Fibroblast of lung (primary cell): ENCODE measurements around the gene GRIK5. TPM values are rescaled to one million over a fixed set of nuclear protein-coding genes. Genes with fewer than 3 reads are reported as not detected.

ENCODE experiments used
- DNase-seq, 2 donors: peaks; one replicate each; pipeline versions ENCODE4 v3.0.0 to v3.0.0-alpha.2; 2010; ENCODE audit warnings: low read depth in 2 of 2
- H2AFZ ChIP-seq: 2 replicates; pipeline ENCODE4 v1.5.1; 2012; ENCODE audit warnings: low read length, control low read depth, inconsistent platforms
- H3K27ac ChIP-seq: 2 replicates; pipeline ENCODE4 v1.5.1; 2011; ENCODE audit warnings: low read length, control low read depth; ENCODE audit not compliant: insufficient read depth
- H3K27me3 ChIP-seq: 2 replicates; pipeline ENCODE4 v1.5.1; 2011; ENCODE audit warnings: mild to moderate bottlenecking, low read length; ENCODE audit not compliant: control insufficient read depth, insufficient read depth
- H3K36me3 ChIP-seq: 2 replicates; pipeline ENCODE4 v1.5.1; 2011; ENCODE audit warnings: low read length; ENCODE audit not compliant: control insufficient read depth, insufficient read depth
- H3K4me1 ChIP-seq: 2 replicates; pipeline ENCODE4 v1.5.1; 2011; ENCODE audit warnings: low read length; ENCODE audit not compliant: control insufficient read depth, insufficient read depth; ENCODE audit errors: extremely low read depth
- H3K4me2 ChIP-seq: 2 replicates; pipeline ENCODE4 v1.5.1; 2011; ENCODE audit warnings: low read length, control low read depth; ENCODE audit not compliant: insufficient read depth; ENCODE audit errors: extremely low read depth
- H3K4me3 ChIP-seq, 4 experiments: fragments of 200-600 bp in 1 of 4; sonication (generic) in 1 of 4; replicated peaks in 1 of 4; 2 replicates each; pipeline ENCODE4 v1.5.1; 2011 to 2016; ENCODE audit warnings: low read length in 4 of 4, low read depth in 3 of 4, mild to moderate bottlenecking in 3 of 4, control low read depth in 2 of 4, inconsistent platforms in 1 of 4, mixed read lengths in 1 of 4; ENCODE audit not compliant: insufficient read depth in 1 of 4; ENCODE audit errors: control extremely low read depth in 1 of 4
- H3K79me2 ChIP-seq: 2 replicates; pipeline ENCODE4 v1.5.1; 2012; ENCODE audit warnings: mild to moderate bottlenecking, low read length, inconsistent platforms; ENCODE audit not compliant: control insufficient read depth, insufficient read depth
- H3K9ac ChIP-seq: 2 replicates; pipeline ENCODE4 v1.5.1; 2011; ENCODE audit warnings: mild to moderate bottlenecking, low read length, control low read depth; ENCODE audit not compliant: insufficient read depth
- H3K9me3 ChIP-seq: 2 replicates; pipeline ENCODE4 v1.5.1; 2012; ENCODE audit warnings: low read depth, low read length; ENCODE audit not compliant: control insufficient read depth, insufficient read depth
- H4K20me1 ChIP-seq: 2 replicates; pipeline ENCODE4 v1.5.1; 2011; ENCODE audit warnings: low read length; ENCODE audit not compliant: control insufficient read depth, insufficient read depth; ENCODE audit errors: extremely low read depth
- EZH2 ChIP-seq: IDR thresholded peaks from 2 replicates; pipeline ENCODE4 v1.5.1; 2012; ENCODE audit warnings: low read length, control low read depth, mild to moderate bottlenecking; ENCODE audit errors: missing control alignments
- polyA plus RNA-seq, 2 donors: library from polyadenylated mRNA; depleted of rRNA in 1 of 2; stranded (reverse) in 1 of 2; unstranded in 1 of 2; fragments of >200 nt; gene quantifications; 2 replicates each; pipeline ENCODE4 v1.2.1, GENCODE V29; 2011 to 2012; ENCODE audit warnings: missing spikeins in 1 of 2
- total RNA-seq: library from RNA; depleted of rRNA; stranded (reverse); fragments of >200 nt; gene quantifications from 2 replicates; pipeline ENCODE4 v1.2.1, GENCODE V29; 2014
- TF ChIP-seq, protein P1 (sequence below), 2 donors: IDR thresholded peaks in 1 of 2; conservative IDR thresholded peaks in 1 of 2; 1 replicate in 1 of 2; 2 replicates in 1 of 2; pipeline ENCODE4 v1.5.1; 2011 to 2012; ENCODE audit warnings: low read length in 2 of 2, control low read depth in 1 of 2, inconsistent platforms in 1 of 2, low read depth in 1 of 2, mild to moderate bottlenecking in 1 of 2

The GRIK5 gene
- total and polyA plus RNA-seq, 2 donors (not counting 1 experiment from before 2014, with no cell fraction given), result 0.03 to 3.5 TPM

DNA sequence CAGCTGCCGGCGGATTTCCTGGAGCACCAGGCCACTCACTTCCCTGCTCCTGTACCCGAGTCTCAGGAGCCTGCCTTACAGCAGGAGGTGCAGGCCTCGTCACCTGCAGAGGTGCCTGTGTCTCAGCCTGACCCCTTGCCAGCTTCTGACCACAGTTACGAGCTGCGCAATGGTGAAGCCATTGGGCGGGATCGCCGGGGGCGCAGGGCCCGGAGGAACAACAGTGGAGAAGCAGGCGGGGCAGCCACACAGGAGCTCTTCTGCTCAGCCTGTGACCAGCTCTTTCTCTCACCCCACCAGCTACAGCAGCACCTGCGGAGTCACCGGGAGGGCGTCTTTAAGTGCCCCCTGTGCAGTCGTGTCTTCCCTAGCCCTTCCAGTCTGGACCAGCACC is 9.3 kb upstream of the GRIK5 start:
- DNase-seq, result no peak
- H3K9ac ChIP-seq, result no peak overlapping the region
- no peak overlapping the region for H3K4me3 ChIP-seq
- H3K4me2 ChIP-seq, result no peak overlapping the region
- H3K9me3 ChIP-seq, result no peaks in the 10 kb centered on the region
- no peaks in the 10 kb centered on the region for H3K27me3 ChIP-seq
- peaks cover 4% of the 10 kb centered on the region for H3K4me1 ChIP-seq
- no peak overlapping the region for H2AFZ ChIP-seq
- no peak overlapping the region for H3K27ac ChIP-seq
- no peak for TF ChIP-seq EZH2
- TF ChIP-seq, protein P1, sequence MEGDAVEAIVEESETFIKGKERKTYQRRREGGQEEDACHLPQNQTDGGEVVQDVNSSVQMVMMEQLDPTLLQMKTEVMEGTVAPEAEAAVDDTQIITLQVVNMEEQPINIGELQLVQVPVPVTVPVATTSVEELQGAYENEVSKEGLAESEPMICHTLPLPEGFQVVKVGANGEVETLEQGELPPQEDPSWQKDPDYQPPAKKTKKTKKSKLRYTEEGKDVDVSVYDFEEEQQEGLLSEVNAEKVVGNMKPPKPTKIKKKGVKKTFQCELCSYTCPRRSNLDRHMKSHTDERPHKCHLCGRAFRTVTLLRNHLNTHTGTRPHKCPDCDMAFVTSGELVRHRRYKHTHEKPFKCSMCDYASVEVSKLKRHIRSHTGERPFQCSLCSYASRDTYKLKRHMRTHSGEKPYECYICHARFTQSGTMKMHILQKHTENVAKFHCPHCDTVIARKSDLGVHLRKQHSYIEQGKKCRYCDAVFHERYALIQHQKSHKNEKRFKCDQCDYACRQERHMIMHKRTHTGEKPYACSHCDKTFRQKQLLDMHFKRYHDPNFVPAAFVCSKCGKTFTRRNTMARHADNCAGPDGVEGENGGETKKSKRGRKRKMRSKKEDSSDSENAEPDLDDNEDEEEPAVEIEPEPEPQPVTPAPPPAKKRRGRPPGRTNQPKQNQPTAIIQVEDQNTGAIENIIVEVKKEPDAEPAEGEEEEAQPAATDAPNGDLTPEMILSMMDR (conservative IDR thresholded peaks at IDR 0.05 in 1 of 2, IDR thresholded peaks at IDR 0.05 in 1 of 2; ENCODE audit: low read depth in 1 of 2, low read length in 2 of 2), result no peak
- H4K20me1 ChIP-seq, result peaks cover 1% of the 10 kb centered on the region
- peaks cover 28% of the 10 kb centered on the region for H3K36me3 ChIP-seq
- peaks cover 45% of the 10 kb centered on the region for H3K79me2 ChIP-seq

DNA sequence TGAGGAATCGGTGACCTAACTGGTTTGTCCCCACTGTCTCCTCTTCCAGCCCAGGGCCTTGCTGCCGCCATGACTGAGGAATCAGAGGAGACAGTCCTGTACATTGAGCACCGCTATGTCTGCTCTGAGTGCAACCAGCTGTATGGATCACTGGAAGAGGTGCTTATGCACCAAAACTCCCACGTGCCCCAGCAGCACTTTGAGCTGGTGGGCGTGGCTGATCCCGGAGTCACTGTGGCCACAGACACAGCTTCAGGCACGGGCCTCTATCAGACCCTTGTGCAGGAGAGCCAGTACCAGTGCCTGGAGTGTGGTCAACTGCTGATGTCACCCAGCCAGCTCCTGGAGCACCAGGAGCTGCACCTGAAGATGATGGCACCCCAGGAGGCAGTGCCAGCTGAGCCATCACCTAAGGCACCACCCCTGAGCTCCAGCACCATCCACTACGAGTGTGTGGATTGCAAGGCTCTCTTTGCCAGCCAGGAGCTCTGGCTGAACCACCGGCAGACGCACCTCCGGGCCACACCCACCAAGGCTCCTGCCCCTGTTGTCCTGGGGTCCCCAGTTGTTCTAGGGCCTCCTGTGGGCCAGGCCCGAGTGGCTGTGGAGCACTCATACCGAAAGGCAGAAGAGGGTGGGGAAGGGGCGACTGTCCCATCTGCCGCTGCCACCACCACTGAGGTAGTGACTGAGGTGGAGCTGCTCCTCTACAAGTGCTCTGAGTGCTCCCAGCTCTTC is 8.7 kb upstream of the GRIK5 start:
- no peak overlapping the region for H3K4me3 ChIP-seq
- H4K20me1 ChIP-seq, result peaks cover 1% of the 10 kb centered on the region
- no peak overlapping the region for H3K27ac ChIP-seq
- DNase-seq, result no peak
- no peak overlapping the region for H3K4me2 ChIP-seq
- H3K36me3 ChIP-seq, result peaks cover 28% of the 10 kb centered on the region
- peaks cover 4% of the 10 kb centered on the region for H3K4me1 ChIP-seq
- H3K9me3 ChIP-seq, result no peaks in the 10 kb centered on the region
- H3K27me3 ChIP-seq, result no peaks in the 10 kb centered on the region
- H3K79me2 ChIP-seq, result peaks cover 45% of the 10 kb centered on the region
- no peak overlapping the region for H2AFZ ChIP-seq
- no peak for TF ChIP-seq EZH2
- TF ChIP-seq, protein P1 (conservative IDR thresholded peaks at IDR 0.05 in 1 of 2, IDR thresholded peaks at IDR 0.05 in 1 of 2; ENCODE audit: low read depth in 1 of 2, low read length in 2 of 2), result no peak
- H3K9ac ChIP-seq, result no peak overlapping the region

DNA sequence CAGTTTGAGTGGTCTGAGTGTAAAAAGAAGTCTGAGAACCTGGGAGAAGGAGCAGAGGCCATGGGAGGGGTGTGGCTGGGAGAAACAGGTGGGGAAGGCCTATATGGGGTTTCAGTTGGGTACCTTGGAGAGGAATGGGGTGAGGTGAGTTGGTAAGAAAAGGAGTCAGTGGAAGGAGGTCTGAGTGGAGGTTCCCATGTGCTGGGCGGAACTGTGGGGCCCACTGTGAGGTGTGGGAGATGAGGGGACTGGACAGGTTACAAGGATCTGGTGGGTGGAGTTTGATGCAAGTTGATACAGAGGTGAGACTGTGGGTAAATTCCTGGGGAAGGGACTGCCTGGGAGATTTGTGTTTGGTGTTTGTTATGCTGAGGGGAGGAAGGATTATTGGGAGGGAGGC is 8.1 kb upstream of the GRIK5 start:
- peaks cover 1% of the 10 kb centered on the region for H4K20me1 ChIP-seq
- H3K36me3 ChIP-seq, result peaks cover 28% of the 10 kb centered on the region

More for the DNA sequence above, 8.1 kb upstream of the GRIK5 start:
- H3K4me2 ChIP-seq, result no peak overlapping the region
- no peak overlapping the region for H3K9ac ChIP-seq
- peaks cover 4% of the 10 kb centered on the region for H3K4me1 ChIP-seq
- H3K27me3 ChIP-seq, result no peaks in the 10 kb centered on the region
- H2AFZ ChIP-seq, result no peak overlapping the region
- DNase-seq, result no peak
- H3K4me3 ChIP-seq, result peak overlapping the region in 1 of 4 experiments; percentile 74
- TF ChIP-seq, protein P1 (conservative IDR thresholded peaks at IDR 0.05 in 1 of 2, IDR thresholded peaks at IDR 0.05 in 1 of 2; ENCODE audit: low read depth in 1 of 2, low read length in 2 of 2), result no peak
- no peak for TF ChIP-seq EZH2
- H3K27ac ChIP-seq, result no peak overlapping the region
- no peaks in the 10 kb centered on the region for H3K9me3 ChIP-seq
- H3K79me2 ChIP-seq, result peaks cover 45% of the 10 kb centered on the region
